ENCODE results near the gene HIPK2. TPM values are rescaled to one million over a fixed set of nuclear protein-coding genes. Genes with fewer than 3 reads are reported as not detected.

Gene HIPK2
- polyA plus RNA-seq, 2 of the 4 experiments (the other 2 are of a cell fraction) = 11.3 to 12.1 TPM

- TF ChIP-seq, protein P1, sequence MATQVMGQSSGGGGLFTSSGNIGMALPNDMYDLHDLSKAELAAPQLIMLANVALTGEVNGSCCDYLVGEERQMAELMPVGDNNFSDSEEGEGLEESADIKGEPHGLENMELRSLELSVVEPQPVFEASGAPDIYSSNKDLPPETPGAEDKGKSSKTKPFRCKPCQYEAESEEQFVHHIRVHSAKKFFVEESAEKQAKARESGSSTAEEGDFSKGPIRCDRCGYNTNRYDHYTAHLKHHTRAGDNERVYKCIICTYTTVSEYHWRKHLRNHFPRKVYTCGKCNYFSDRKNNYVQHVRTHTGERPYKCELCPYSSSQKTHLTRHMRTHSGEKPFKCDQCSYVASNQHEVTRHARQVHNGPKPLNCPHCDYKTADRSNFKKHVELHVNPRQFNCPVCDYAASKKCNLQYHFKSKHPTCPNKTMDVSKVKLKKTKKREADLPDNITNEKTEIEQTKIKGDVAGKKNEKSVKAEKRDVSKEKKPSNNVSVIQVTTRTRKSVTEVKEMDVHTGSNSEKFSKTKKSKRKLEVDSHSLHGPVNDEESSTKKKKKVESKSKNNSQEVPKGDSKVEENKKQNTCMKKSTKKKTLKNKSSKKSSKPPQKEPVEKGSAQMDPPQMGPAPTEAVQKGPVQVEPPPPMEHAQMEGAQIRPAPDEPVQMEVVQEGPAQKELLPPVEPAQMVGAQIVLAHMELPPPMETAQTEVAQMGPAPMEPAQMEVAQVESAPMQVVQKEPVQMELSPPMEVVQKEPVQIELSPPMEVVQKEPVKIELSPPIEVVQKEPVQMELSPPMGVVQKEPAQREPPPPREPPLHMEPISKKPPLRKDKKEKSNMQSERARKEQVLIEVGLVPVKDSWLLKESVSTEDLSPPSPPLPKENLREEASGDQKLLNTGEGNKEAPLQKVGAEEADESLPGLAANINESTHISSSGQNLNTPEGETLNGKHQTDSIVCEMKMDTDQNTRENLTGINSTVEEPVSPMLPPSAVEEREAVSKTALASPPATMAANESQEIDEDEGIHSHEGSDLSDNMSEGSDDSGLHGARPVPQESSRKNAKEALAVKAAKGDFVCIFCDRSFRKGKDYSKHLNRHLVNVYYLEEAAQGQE (IDR thresholded peaks at IDR 0.05) = no peak
- TF ChIP-seq BHLHE40 (IDR thresholded peaks at IDR 0.05; ENCODE audit: low read depth, low read length) (no peak), MAFK (IDR thresholded peaks at IDR 0.05; ENCODE audit: partially characterized antibody) (no peak)
Measured at GRCh38 chr7:139548302-139549028, 229.3 kb downstream of the HIPK2 start (continued).

DNA sequence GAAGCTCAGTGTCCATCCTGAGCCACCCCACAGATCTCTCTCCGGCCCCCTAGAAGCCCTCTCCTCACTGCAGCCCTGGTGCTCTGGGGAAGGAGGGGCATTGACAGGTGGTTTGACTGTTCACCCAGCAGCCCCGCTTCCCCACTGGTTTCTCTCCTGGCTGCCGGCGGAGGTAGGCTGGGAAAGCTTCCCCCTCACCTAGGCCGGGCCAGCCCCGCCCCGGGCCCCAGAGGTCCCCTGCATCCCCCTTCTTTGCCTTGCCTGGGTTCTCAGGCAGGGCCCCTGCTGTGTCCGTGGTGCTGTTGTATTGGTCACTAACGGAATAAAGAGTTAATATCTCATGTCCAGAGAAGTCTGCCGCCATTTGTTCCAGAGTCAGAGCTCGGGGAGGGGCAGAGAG is 233.2 kb downstream of the HIPK2 start:
- no peak for TF ChIP-seq GATA3 (IDR thresholded peaks at IDR 0.05; ENCODE audit: borderline replicate concordance)
- TF ChIP-seq FOSB (CRISPR knock-in tag; IDR thresholded peaks at IDR 0.05) = no peak
- TF ChIP-seq CBX2 (IDR thresholded peaks at IDR 0.05; ENCODE audit: borderline replicate concordance, low read depth) = no peak
- no peak overlapping the region for H3K27ac ChIP-seq
- CTCF ChIA-PET = interaction anchor here (0.6 to 1.4 kb wide), 3 partner anchors 12 to 462 kb away, joined by 3 read pairs; no protein-coding TSS in a partner anchor

GRCh38 chr7:139543801-139544603 is 233.8 kb downstream of the HIPK2 start:
- no peak overlapping the region for H3K27ac ChIP-seq
- no peak overlapping the region for H3K4me2 ChIP-seq
- DNase-seq (ENCODE audit: low read depth in 1 of 2, low spot score in 1 of 2) = no peak
- no peak for FAIRE-seq
- no peaks in the 10 kb centered on the region for H3K9me3 ChIP-seq
- no peak for TF ChIP-seq TFCP2L1 (CRISPR knock-in tag; IDR thresholded peaks at IDR 0.05)
- TF ChIP-seq NFE2L2 (conservative IDR thresholded peaks at IDR 0.05; ENCODE audit: low read length) = no peak
- TF ChIP-seq, protein P2, sequence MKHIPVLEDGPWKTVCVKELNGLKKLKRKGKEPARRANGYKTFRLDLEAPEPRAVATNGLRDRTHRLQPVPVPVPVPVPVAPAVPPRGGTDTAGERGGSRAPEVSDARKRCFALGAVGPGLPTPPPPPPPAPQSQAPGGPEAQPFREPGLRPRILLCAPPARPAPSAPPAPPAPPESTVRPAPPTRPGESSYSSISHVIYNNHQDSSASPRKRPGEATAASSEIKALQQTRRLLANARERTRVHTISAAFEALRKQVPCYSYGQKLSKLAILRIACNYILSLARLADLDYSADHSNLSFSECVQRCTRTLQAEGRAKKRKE (CRISPR knock-in tag; IDR thresholded peaks at IDR 0.05; ENCODE audit: low read depth) = no peak
- no peak for TF ChIP-seq MYC (IDR thresholded peaks at IDR 0.05; ENCODE audit: borderline replicate concordance, low read length)
- no peak for TF ChIP-seq CHD4 (IDR thresholded peaks at IDR 0.05; ENCODE audit: borderline replicate concordance)
- TF ChIP-seq, protein P1 (IDR thresholded peaks at IDR 0.05) = no peak
- no peak for TF ChIP-seq EP300 (IDR thresholded peaks at IDR 0.05)
- H3K4me3 ChIP-seq = no peak overlapping the region
- ChIA-PET POLR2A (no interaction called here), CTCF (interaction anchor here (0.6 kb wide), 2 partner anchors 13 to 1085 kb away, joined by 3 to 5 read pairs; no protein-coding TSS in a partner anchor)
- WGBS (ENCODE audit: missing lambda C conversion rate) = 78% methylated on average over 16 of the region's 18 CpGs
- H3K4me1 ChIP-seq = no peaks in the 10 kb centered on the region
- ATAC-seq = peak in 1 of 2 experiments; percentile 66; a peak in 3 of 6 replicates

More for the DNA sequence above, 233.2 kb downstream of the HIPK2 start:
- POLR2A ChIA-PET = no interaction called here
- H3K4me1 ChIP-seq = no peaks in the 10 kb centered on the region
- DNase-seq (ENCODE audit: low read depth in 1 of 2, low spot score in 1 of 2) (no peak), FAIRE-seq (no peak), ATAC-seq (no peak)
- 85% methylated on average over 7 of the region's 11 CpGs for WGBS (ENCODE audit: missing lambda C conversion rate)
- no peak overlapping the region for H3K4me3 ChIP-seq
- H3K4me2 ChIP-seq = no peak overlapping the region
- no peaks in the 10 kb centered on the region for H3K9me3 ChIP-seq

Data from A549 (cell line).